Central memory CD4-positive, alpha-beta T cell (primary cell): ENCODE measurements around the gene ANXA6.
A peak's percentile ranks its signal among the peaks of the same experiment; 100 is the strongest.

Source experiments
- DNase-seq: peaks from one replicate; pipeline ENCODE4 v3.0.0; 2022

ANXA6 gene

DNA sequence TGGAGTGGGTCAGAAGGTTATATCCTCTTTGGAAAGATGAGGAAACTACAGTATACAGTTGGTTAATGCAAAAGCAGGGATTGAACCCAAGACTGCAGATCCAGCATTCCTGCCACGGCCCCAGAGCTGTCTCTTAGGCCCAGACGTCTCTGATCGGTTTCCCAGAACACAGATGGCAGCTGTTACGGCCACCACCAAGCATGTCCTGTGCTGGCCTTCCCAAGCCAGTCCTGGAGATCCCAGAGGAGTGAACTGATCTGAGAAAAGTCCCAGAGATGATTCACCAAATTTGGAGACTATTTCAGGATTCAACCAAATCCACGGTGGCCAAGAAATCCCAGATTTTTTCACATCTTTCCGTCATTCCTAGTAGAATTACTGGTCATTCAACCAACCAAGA lies 96.8 kb downstream of the ANXA6 start:
- DNase-seq: no peak

DNA sequence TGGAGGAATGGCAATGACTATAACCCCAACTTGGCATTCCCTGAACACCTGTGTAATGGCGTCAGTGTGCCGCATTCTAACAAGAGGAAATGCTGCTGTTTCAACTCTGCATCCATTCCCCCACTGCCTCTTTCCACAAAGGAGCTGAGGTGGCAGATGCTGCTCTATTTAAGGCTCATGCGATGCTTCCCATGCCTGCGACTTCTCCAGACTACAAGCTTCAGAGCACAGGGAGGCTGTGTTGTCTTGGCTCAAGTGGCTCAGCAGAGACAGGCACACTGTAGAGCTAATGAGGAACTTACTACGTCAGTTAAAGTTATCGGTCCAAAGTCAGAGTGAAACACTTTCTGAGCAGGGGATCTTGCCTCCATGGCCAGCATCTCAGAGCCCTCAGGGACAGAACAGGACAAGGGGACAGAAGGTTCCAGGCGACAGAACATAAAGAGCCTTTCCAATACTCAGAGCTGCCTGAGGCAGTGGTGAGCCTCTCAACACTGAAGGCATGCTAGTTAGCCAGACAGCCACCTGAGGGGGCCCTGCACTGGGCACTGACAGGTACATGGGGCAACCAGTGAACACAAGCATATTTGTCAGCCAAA lies 98.6 kb downstream of the ANXA6 start:
- no peak for DNase-seq

DNA sequence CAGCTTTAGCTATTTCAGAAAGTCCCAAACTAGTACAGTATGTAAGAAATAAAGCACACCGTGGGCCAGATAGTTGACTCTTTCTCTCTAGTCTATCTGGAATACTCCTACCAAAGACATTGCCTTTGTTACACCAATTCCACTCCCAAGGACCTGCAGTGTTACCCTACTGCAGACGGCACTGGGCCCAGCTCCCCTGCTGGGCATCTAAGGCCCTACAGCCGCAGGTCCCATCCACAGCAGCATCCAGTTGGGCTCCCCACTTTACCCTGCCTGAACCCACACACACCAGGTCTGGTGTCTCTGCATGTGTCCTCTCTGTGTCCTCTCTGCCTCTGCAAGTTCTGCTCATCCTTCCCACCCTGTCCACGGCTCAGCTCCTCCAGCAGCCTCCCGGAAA lies 99.3 kb downstream of the ANXA6 start:
- no peak for DNase-seq

DNA sequence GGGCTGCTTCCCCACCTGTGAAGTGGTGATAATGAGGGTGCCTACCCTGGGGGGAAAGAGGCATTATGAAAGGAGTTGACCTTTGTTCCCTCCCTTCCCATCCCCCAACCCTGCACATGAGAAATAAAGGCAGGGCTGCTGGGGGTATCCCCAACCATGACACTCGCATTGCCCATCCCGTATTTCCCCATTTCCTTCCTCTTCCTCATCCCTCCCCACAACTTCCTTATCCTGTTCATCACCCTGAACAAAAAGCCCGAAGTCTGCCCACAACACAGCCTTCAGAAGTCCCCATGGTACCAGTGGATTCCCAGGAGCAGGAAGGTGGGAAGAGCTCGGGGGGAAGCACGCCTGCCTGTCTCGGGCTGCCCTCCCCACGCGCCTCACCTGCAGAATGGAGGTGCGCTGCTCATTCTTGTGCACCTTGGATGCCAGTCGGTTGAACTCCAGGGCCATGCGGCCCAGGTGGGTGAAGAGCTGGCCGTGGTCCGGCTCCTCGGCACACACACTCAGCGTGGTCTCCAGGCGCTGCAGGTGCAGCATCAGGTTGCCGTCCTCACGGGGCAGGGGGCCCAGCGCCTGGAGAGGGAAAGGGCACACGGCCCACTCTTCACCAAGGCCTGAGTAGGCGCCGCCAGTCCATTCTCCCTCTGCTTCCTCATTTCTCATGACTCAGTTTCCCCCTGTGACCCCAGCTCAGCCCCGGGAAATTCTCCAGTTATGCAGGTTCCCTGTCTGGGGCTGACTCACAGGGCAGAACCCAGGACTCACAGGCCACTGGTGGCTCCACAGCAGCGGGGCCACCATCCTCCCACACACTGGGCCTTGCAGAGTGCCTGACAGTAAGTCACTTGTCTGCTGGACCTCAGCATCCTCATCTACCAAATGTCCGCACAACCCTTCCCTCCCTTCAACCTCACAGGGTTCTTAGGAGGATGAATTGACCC lies 100.9 kb downstream of the ANXA6 start:
- no peak for DNase-seq

DNA sequence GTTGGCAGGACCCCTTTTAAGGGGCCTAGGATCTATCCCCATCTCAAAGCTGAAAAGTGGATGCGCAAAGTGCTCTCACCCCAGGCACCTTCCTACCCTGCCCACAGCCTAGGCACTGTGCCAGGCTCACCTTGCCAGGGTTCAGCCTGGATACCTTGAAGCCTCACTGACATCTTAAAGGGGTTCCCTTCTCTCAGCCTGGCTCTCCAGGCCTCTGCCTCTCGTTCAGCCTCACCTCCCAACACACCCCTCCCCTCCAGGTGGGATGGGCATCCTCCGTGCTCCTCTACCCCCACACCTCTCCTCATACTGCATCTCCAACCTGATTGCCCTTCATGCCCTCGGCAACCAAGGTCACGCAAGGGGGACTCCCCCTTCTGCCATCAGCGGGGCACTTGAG lies 102.2 kb downstream of the ANXA6 start:
- no peak for DNase-seq

DNA sequence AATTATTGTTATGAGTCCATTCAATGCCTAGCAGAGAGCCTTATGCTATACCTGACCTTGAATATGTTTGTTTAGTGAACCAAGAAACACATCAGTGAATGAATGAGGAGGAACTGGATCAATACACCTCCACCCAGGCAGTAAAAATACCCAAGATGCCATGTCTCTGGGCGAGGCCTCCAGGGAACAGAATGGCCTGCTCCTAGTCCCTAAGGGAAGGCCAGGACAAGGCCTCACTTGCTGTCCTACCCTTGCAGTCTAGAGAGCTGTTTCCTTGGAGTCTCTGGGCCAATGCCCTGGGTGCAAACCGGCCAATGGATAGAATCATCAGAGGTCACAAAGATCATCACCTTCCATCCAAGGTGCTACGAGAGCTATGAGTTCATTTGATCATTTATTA lies 102.9 kb downstream of the ANXA6 start:
- DNase-seq: no peak

DNA sequence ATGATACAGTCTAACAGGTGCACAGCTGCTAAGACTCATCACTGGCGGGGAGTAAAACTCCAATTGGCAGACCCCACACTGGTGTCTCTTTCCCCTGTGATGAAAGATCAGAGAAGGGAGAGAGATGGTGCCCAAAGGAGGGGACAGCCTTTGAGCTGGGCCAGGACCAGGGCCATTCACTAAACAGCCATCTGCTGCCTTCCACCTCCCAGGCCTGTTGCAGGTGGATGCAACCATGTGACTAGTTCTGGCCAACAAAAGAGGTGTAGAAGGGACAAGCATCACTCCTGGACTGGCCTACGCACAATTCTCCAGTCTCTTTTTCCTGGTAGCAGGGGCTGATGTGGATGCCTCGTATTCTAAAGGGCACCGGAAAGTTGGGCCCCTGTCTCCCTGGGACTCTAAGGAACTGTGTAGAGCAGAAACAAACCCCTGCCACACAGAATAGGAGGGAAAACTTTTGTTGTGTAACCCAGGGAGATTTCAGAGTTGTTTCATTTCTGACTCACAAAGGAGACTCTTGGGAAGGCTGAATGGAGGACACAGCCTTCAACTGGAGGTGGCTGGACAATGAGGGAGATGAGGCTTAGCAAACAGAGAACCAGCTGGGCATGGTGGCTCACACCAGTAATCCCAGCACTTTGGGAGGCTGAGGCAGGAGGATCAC lies 103.7 kb downstream of the ANXA6 start:
- no peak for DNase-seq

DNA sequence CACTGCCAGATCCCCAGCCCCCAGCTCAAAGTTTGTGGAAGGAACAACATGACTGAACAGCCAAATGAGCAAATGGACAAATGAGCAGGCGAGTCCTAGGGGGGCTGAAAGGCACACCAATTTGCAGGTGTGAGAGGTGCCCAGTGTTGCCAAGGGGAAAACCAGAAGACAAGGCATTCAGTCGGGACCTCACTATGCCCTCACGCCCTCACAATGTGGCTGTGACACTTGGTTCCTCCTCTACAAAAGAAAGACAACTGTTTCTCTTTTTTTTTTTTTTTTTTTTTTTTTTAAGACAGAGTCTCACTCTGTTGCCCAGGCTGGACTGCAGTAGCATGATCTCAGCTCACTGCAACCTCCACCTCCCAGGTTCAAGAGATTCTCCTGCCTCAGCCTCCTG lies 104.7 kb downstream of the ANXA6 start:
- DNase-seq: no peak

DNA sequence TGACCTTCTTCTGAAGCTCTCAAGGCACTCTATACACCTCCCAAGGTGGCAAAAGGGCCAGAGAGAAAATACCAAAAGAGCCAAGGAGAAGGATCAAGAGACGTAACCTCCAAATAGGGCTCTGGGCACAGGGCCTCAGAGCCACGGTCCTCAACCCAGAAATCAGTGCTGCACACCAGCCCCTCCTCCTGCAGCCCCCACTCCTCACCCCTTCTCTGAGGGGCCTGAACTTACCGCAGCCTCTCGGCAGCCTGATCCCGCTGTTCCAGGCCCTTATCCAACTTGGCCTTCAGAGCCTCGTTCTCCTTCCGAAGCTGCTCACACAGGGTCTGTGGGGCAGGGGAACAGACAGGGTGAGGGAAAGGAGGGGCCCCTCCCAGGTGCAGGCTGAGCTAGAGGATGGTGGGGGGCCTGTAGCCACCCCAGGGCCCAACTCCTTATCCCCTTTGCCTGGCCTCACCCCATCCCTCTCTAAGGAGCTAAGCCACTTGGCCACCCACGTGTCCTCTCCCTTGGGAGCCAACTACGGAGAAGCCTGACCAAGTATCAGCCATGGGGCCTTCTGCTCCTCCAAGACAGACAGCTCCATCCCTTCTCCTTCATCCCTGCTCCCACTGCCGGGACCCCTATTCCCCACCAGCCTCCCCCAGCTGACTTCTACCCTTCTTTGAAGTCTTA lies 105.5 kb downstream of the ANXA6 start:
- no peak for DNase-seq

DNA sequence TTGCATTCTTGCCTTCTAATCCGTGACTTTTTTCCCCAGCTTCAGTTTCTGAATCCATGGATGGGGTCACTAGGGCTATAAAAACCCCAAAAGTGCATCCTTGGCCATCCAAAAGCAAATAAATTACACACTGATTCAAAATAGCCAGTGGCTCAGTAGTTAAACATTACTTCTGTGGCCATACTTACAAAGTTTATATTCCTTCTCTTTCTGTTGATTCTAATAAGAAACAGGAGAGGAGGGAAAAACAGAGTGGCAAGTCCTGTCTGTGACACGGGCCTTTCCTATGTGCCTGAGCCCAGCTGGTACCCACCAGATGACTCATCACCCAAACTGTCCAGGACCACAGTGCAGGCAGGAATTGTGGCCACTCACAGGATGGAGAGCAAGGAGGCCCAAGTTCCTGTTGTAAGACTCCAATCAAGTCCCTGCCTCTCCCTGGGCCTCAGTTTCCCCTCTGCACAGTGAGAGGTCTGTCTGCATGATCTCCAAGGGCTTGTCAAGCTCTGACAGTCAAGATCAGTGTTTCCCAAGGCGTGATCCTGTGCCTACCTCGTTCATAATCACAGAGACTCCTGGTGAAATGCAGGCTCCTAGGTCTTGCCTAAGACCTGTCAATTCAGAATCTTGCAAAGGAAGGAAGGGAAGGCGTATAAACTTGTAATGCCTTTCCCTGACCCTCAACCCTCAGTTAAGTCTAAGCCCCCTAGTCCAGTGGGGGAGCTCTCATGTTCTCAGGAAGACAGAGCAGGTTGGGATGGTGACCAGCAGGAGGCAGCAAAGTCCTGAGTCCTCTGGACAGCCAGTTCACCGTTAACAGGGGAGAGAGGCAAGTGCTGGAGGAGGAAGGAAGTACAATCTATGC lies 106.3 kb downstream of the ANXA6 start:
- DNase-seq: peak; percentile 48
